MM.1S (cell line): ENCODE data around the gene UTP11.
"Not testable (repeated sequence)": the region's sequence is repeated elsewhere in the genome, so short reads cannot be mapped to it uniquely, and the experiment has no call there.

ENCODE experiments used
- DNase-seq: peaks from one replicate; pipeline ENCODE4 v3.0.0-alpha.2; 2015
- H2AFZ ChIP-seq: fragments of 300-600 bp; sonication (generic); 2 replicates; pipeline ENCODE4 v1.6.0; 2016; ENCODE audit warnings: antibody characterized with exemption, low read length
- H3F3A ChIP-seq: fragments of 300-600 bp; sonication (generic); 2 replicates; pipeline ENCODE4 v1.6.1; 2016; ENCODE audit warnings: mild to moderate bottlenecking, antibody characterized with exemption, low read length, moderate library complexity, mixed read lengths; ENCODE audit not compliant: insufficient read depth
- H3K27ac ChIP-seq: fragments of 300-600 bp; sonication (generic); 2 replicates; pipeline ENCODE4 v1.5.1; 2016; ENCODE audit warnings: mild to moderate bottlenecking, low read length
- H3K27me3 ChIP-seq: fragments of 300-600 bp; sonication (generic); replicated peaks from 2 replicates; pipeline ENCODE4 v1.6.0; 2016; ENCODE audit warnings: low read length; ENCODE audit not compliant: insufficient read depth
- H3K36me3 ChIP-seq: fragments of 300-600 bp; sonication (generic); replicated peaks from 2 replicates; pipeline ENCODE4 v1.6.1; 2016; ENCODE audit warnings: mild to moderate bottlenecking, low read length, mixed read lengths; ENCODE audit not compliant: insufficient read depth
- H3K4me1 ChIP-seq: fragments of 300-600 bp; sonication (generic); 2 replicates; pipeline ENCODE4 v1.6.1; 2016; ENCODE audit warnings: low read length, mixed read lengths
- H3K4me2 ChIP-seq: fragments of 300-600 bp; sonication (generic); 2 replicates; pipeline ENCODE4 v1.6.0; 2016; ENCODE audit warnings: low read depth, low read length
- H3K4me3 ChIP-seq: fragments of 300-600 bp; sonication (generic); 2 replicates; pipeline ENCODE4 v1.5.1; 2016; ENCODE audit warnings: low read length, mixed read lengths
- H3K79me2 ChIP-seq: fragments of 300-600 bp; sonication (generic); 2 replicates; pipeline ENCODE4 v1.6.1; 2016; ENCODE audit warnings: mixed run types, low read length, mixed read lengths
- H3K9ac ChIP-seq: fragments of 300-600 bp; sonication (generic); 2 replicates; pipeline ENCODE4 v1.6.1; 2016; ENCODE audit warnings: low read length, mixed read lengths
- H3K9me2 ChIP-seq: fragments of 300-600 bp; sonication (generic); replicated peaks from 2 replicates; pipeline ENCODE4 v1.6.1; 2016; ENCODE audit warnings: mild to moderate bottlenecking, low read length, mixed read lengths; ENCODE audit not compliant: insufficient read depth
- H3K9me3 ChIP-seq: fragments of 300-600 bp; sonication (generic); replicated peaks from 2 replicates; pipeline ENCODE4 v1.6.1; 2016; ENCODE audit warnings: mild to moderate bottlenecking, low read length, mixed read lengths; ENCODE audit not compliant: insufficient read depth
- H4K20me1 ChIP-seq: fragments of 300-600 bp; sonication (generic); 2 replicates; pipeline ENCODE4 v1.6.1; 2016; ENCODE audit warnings: mild to moderate bottlenecking, low read length, moderate library complexity, mixed read lengths; ENCODE audit not compliant: insufficient read depth
- CTCF ChIP-seq: fragments of 300-600 bp; sonication (generic); IDR thresholded peaks from 2 replicates; pipeline ENCODE4 v1.5.1; 2016; ENCODE audit warnings: antibody characterized with exemption, low read length, mixed read lengths
- EZH2 ChIP-seq: fragments of 300-600 bp; sonication (generic); optimal IDR thresholded peaks from 2 replicates; pipeline ENCODE3; 2017; ENCODE audit warnings: low read depth, mild to moderate bottlenecking, antibody characterized with exemption, low read length, mixed read lengths
- EZH2phosphoT487 ChIP-seq: fragments of 300-600 bp; sonication (generic); IDR thresholded peaks from 2 replicates; pipeline ENCODE4 v1.6.1; 2018; ENCODE audit warnings: antibody characterized with exemption, low read length

The UTP11 gene

GRCh38 chr1:37974567-37974966 is 38.0 kb upstream of the UTP11 start:
- Histone ChIP-seq H3K4me1 (no peaks in the 10 kb centered on the region), H3K36me3 (peaks cover 12% of the 10 kb centered on the region; the same call in 1 of the 2 replicates), H3K27me3 (no peaks in the 10 kb centered on the region), H3K27ac (no peak overlapping the region), H3K79me2 (no peaks in the 10 kb centered on the region), H3F3A (no peaks in the 10 kb centered on the region), H3K4me3 (no peak overlapping the region), H2AFZ (no peak overlapping the region), H3K9me2 (no peaks in the 10 kb centered on the region), H3K4me2 (no peak overlapping the region), H3K9me3 (no peaks in the 10 kb centered on the region), H4K20me1 (no peaks in the 10 kb centered on the region), H3K9ac (no peak overlapping the region)
- TF ChIP-seq EZH2phosphoT487, result no peak
- no peak for TF ChIP-seq CTCF
- no peak for TF ChIP-seq EZH2
- DNase-seq, result no peak

- H2AFZ ChIP-seq, H3K27me3 ChIP-seq, H3K4me3 ChIP-seq, H3K9me2 ChIP-seq, H3K9ac ChIP-seq, H3K27ac ChIP-seq, H4K20me1 ChIP-seq, H3K4me1 ChIP-seq, H3K4me2 ChIP-seq, DNase-seq, H3K9me3 ChIP-seq, H3F3A ChIP-seq, H3K79me2 ChIP-seq: not testable (repeated sequence)
- peaks cover 13% of the 10 kb centered on the region; the same call in 1 of the 2 replicates for H3K36me3 ChIP-seq
- TF ChIP-seq CTCF, result peak; percentile 22; the same call in 1 of the 2 replicates
Measured at GRCh38 chr1:37975083-37975482, 37.5 kb upstream of the UTP11 start.

- H3K4me1 ChIP-seq, result no peaks in the 10 kb centered on the region
- H3K9ac ChIP-seq, result no peak overlapping the region
- H3K27ac ChIP-seq, result no peak overlapping the region
- H3K27me3 ChIP-seq, result no peaks in the 10 kb centered on the region
- no peaks in the 10 kb centered on the region for H3K9me3 ChIP-seq
- DNase-seq, result no peak
- TF ChIP-seq EZH2phosphoT487, result no peak
- no peak for TF ChIP-seq EZH2
- TF ChIP-seq CTCF, result no peak
- H3F3A ChIP-seq, result no peaks in the 10 kb centered on the region
- H3K4me3 ChIP-seq, result no peak overlapping the region
- H3K4me2 ChIP-seq, result no peak overlapping the region
- H3K9me2 ChIP-seq, result no peaks in the 10 kb centered on the region
- no peaks in the 10 kb centered on the region for H4K20me1 ChIP-seq
- peaks cover 5% of the 10 kb centered on the region for H3K79me2 ChIP-seq
- peaks cover 13% of the 10 kb centered on the region; the same call in 1 of the 2 replicates for H3K36me3 ChIP-seq
- H2AFZ ChIP-seq, result no peak overlapping the region
Measured at GRCh38 chr1:37978541-37978940, 34.0 kb upstream of the UTP11 start.
